Activated CD4-positive, alpha-beta T cell treated with anti-CD3 and anti-CD28 coated beads, Interleukin-2, amount 50 U/mL, for 48 hours (primary cell): ENCODE data around the gene TCF12.

ENCODE experiments used
- DNase-seq, 2 experiments: peaks; one replicate each; pipeline ENCODE4 v3.0.0-alpha.2; 2020

TCF12 gene

DNA sequence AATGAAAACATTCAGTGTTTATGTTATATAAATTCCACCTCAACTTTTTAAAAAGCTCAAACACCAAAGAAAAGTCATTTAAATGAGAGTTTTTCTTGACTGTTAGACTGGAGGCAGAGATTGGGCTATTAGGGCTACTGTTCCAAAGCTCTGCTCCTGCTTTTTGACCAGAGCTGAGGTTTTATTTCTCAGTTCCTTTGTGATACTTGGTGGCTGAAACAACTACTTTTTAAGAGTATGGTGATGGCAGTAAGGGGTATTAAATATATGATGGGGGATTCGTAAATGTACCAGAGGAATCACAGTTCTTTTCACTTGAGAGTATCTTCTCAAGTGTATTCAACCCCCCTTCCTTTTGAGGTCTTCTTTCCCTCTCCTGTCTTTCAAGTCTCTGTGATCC, 271.8 kb downstream of the TCF12 start:
- DNase-seq, result no peak

DNA sequence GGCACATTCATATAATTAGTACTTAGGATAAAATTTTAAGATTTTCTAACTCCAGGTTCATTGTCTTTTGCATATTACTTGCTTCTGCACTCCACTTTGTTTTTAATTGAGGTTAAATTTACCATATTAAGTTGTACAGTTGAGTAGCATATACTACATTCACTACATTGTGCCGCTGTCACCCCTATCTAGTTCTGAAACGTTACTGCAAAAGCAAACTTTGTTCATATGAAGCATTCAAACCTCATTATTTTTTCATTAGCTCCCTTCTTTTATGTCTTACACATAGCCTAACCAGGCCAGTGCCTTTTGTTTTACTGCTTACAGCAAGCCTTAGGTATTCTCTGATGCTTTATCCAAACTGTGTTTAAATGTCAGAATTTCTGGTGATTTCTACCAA, 274.7 kb downstream of the TCF12 start:
- no peak for DNase-seq

DNA sequence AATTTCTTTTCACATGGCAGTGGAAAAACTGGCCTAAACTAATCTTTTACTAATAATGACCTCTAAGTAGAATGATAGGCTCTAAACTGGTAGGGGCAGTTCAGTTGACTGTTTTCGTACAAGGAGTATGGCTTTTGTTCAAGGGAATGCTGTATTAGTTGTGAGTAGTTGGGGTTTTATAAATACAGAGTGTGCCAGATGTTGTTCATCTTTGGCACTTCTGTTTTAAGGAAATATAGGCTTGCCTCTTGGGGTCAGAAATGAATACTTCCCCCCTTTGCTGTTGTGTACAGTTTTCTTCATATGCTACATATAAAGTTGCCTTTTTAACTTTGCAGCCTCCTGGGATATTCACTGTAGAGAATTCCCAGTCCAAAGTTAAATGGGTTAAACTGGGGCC, 276.9 kb downstream of the TCF12 start:
- no peak for DNase-seq

DNA sequence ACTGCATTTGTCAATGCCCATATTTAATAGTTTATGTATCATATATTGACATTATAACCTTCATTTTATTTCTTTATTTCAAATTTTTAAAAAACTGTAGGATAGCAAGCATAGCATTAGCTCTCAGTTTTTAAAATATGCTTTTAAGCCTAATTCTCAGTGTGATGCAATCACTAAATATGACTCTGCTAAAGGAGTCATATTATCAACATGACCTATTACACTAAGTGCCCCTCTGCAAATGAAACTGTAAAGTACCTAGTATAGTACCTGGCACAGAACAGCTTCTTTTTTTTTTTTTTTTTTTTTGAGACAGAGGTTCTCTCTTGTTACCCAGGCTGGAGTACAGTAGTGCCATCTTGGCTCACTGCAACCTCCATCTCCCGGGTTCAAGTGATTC, 278.4 kb downstream of the TCF12 start:
- no peak for DNase-seq

DNA sequence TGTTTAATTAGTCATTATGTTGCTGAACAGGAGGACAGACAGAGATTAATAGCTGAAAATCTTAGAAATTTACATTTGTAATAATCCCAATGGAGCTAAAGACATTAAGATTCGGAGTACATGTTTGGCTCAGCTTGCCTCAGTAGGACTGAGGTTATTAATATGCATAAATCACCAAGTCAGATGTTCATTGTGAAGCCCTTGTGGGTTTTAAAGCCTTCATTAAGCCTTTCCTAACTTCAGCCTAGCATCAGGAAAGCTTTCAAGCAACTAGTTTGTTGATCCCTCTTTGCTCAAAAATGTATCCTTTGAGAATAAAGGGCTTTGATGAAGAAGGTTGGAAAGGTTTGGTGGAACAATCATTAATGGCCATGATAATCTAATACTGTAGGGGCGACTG, 279.7 kb downstream of the TCF12 start:
- DNase-seq, result no peak

DNA sequence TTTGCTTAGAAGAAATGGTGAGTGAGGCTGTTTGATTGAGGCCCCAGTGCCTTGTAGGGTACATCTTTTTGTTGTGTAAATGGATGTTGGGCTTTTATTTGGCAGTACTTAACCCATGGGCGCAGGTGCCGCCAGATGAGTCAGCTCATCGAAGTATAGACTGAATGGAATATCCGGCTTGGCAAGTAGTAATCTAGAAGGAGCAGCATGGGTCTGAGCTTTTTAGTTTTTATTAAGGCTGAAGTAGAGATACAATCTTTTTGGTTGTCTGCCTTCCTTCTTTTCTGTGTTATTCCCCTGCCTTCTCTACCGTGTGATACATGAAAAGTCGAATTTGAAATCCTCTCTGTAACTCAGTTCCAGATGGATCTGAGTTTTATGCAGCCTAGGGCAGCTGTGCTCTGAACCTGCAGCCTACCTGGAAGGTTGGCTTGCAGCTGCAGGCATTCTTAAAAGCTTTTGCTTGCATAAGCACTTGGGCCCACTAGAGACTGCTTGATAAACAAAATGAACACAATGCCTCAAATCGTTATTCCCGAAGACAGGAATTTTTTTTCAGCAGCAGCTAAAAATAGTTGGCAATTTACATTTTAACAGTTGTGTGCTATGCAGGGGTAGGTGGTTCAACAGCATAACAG, 280.3 kb downstream of the TCF12 start:
- DNase-seq, result no peak

DNA sequence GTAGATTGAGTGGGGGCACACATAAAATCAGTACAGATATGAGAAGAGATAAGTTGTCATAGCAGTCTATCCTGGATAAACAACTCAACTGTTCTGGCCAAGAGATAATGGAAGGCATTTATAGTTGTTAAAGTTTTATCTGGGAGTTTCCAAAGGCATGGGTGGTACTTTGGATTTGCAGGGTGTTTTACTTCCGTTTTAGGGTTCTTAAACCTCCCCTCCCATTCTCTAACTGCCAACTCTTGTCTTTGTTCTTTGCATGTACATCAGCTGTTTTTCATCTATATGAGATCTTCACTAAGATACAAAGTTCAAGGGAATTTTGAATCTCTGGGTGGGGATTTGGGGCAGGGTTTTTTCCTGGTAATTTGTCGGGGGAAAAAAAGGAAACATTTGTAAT, 283.1 kb downstream of the TCF12 start:
- DNase-seq, result no peak

DNA sequence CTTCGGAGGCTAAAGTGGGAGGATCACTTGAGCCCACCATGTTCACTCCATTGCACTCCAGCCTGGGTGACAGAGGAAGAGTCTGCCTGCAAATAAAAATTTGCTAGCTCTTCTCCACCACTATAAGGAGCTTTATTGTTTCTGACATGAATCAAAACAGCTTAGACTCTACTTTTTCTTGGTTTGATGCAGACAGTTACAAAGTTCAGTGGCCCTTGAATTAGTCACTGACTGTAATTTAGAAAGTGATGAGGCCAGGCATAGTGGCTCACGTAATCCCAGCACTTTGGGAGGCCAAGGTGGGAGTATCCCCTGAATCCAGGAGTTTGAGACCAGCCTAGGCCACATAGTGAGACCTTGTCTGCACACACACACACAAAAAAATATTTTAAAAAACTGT, 285.5 kb downstream of the TCF12 start:
- DNase-seq, result no peak

DNA sequence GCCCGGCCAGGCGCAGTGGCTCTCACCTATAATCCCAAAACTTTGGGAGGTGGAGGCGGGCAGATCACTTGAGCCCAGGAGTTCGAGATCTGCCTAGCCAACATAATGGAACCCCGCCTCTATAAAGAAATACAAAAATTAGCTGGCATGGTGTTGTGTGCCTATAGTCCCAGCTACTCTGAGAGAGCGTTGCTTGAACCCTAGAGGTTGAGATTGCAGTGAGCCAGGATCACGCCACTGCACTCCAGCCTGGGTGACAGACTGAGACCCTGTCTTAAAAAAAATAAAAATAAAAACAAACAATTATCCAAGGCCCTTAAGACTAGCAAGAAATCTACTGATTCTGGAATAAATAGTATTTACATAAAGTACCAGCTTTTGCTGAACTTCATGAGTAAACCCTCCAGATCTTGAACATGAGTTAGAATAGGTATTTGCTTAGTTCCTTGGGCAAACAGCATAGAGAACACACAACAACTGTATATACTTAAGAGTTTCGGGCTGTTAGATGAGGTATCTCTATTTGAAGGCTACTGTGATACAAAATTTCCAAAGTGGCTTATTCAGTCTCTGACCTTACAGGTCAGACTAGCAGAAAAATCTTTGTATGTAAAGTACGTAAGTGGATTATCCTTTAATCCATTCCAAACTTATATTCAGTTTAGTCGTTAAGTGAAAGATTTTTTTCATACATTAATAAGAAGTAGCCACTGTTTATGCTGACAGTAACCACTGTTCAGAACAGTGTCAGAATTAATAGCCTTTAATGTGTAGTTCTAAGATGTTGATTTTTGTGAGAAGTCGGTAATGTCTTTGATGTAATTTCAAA, 286.8 kb downstream of the TCF12 start:
- no peak for DNase-seq

DNA sequence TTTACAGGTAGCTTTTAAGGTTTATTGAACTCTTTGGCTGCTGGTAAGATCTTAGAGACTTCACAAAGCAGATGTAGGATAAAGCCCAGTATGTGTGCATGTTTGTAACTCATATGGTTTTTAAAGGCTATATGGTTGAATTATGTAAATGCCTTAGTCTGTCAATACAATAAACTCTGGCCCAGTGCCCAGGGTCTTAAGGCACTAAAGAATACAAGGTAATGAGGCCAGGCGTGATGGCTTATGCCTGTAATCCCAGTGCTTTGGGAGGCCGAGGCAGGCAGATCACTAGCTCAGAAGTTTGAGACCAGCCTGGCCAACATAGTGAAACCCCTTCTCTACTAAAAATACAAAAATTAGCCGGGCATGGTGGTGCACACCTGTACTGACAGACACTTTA, 287.6 kb downstream of the TCF12 start:
- DNase-seq, result no peak

DNA sequence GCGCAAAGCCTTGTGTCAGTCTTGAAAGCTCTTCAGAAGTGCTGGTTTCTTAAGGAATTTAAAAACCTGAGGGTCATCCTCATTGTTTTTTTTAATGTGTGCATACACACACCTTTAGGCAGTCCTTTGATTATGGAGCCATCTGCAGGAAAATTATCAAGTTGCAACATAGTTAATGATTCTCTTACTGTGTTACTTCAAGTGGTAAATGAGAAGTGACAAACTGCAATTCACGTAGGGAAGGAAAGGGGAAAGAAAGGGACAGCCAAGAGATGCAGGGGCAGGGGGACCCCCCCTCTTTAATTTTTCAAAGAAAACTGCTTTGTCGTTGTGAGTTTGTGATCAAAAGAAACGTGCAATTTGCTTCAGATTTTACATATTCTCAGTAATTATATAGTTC, 295.4 kb downstream of the TCF12 start:
- DNase-seq, result no peak

DNA sequence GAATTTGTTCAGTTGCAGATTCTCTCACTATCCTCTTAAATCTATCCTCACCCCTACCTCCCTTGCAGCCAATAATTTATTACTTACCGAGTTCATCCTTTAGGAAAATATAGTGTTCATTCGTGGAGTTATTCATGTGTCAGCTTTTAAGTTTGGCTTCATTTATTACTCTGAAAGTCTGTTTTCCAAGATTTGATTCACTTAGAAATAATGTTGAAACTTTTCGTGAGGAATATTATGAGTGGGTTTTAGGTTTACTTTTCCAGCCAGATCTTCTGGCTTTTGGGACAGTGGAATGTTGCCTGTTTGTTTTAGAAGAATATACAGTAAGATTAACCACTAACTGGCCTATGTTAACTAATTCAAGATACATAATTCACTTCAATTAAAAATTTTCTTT, 296.9 kb downstream of the TCF12 start:
- DNase-seq, result no peak

DNA sequence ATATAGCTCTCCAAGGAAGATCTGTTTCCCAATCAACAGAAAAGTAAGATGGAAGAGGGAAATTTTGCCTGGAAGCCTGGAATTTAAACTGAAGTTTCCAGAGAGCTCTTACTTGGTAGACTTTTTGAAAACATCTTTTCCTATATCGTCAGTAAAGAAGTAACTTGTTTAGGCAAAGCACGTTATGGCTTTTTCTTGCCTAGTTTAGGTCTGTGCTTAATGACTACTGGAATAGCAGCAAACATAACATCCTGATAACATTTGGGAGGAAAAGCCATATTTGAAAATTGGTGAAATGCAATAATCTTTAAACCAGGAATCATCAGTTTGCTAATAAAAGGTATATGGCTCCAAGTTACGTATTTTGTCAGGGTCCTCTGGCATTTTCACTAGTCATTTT, 297.4 kb downstream of the TCF12 start:
- no peak for DNase-seq

DNA sequence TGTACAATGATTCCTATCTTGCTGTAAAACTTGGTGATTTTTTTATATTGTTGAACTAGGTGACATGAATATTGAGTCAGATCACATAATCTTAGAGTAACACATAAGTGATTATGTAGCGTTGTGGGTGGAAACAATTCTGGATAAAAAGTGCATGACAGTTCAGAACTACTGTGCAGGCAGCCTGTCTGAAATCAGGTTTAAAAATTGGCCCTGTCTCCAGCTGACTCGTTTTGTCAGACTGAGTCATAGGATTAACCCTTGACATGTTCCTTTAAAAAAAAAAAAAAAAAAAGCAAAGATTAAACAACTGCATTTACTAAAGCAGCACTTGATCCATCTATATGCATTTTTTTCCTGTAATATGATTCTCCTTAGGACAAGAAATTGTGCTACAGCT, 297.8 kb downstream of the TCF12 start:
- DNase-seq, result no peak

DNA sequence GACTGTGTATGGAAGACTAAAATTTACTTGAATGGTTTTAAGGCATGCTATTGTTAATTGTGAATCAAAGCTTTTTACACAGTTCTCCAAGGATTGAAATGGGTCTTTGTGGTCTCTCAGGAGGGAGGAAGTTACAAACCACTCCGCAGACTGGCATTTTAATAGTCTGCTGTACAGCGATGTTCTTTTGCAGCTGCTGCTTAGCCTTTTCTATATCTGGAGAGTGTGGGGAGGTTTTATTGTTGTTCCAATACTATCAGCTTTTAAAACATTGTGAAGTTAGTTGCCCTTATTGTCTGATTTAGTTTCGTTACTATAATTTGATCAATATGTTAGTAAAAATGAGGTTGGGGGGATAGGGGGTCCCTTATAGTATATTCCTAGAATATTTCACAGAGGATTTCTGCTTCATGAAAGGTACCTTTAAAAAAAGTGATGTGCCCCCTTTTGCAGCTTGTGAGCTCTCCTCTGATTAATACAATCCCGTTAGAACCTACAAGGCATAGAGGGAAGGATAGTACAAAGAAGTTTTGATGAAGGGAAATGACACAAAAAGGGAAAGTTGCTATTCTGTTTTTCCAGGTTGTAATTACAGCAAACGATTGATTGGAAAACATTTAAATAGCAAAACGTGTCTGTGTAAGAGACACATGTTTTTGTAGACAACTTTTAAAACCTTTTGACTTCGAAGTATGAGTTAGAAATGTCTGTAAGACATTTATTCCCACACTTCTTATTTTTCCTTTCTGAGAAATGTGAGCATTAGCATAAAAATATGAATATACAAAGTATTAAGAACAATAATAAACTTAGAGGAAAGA, 299.5 kb downstream of the TCF12 start:
- DNase-seq, result no peak

DNA sequence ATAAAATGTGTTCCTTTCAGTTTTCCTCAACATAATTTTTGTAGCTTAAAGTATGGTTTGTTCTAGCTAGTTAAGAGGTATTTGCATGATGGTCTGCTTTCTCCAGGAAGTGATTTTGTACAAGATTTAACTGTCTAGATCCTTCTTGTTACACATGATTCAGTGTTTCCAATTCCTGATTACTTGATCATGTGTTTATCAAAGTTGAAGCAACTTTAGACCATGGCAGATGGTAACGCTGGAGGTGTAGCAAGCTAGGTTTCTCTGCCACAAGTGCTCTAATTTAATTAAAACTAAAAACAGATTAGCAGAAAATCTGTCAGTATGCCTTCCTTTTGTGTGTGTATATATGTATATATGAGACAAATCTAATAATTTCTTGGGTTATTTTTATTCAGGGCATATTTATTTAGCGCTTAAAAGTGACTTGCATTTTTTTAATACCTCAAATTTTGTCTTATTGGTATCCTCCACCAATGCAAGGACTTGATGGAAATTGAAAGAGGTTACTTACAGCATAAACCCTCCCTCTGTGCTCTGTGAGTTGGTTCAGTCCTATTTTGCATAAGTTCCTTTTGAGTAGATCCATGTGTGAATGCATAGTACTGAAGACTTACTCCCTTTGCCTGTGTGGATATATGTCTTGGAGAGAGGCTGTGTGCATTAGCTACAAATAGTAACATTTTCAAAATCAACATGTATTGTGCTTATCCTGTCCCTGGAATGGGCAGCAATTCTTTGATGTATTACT, 300.6 kb downstream of the TCF12 start:
- no peak for DNase-seq

DNA sequence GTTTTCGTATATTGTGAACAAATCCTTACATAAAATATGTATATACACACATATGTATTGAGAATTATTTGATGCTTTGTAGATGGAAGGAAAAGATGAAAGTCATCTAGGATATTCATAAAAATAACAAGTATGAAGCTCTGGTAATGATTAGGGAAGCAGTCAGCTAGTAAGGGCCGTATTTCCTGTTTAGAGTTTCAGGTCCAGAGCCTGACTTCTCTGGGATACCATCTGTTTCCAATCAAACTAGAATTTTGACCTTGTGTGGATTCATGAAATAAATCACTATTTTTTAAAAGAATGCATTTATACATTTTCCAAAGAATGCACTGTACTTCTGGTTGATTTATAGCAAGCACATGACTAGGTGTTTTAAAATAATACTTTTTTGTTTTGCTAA, 301.8 kb downstream of the TCF12 start:
- DNase-seq, result no peak

DNA sequence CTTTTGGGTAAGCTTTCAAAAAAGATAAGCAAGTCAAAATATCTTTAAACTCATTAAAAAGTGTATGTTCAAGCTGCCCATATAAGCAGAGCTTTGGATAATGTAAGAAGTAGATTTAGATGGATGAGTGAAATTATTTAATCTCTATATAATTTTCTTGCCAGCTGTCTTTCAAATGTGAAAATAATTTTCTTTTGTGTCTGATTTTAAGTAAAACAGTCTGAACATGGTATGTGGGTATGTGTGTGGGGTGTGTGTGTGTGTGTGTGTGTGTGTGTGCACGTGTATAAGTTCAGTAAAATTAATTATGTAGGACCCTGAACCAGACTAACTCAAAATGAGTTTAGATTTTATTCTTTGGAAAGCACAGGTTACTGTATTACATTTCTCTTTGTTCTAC, 302.7 kb downstream of the TCF12 start:
- no peak for DNase-seq

DNA sequence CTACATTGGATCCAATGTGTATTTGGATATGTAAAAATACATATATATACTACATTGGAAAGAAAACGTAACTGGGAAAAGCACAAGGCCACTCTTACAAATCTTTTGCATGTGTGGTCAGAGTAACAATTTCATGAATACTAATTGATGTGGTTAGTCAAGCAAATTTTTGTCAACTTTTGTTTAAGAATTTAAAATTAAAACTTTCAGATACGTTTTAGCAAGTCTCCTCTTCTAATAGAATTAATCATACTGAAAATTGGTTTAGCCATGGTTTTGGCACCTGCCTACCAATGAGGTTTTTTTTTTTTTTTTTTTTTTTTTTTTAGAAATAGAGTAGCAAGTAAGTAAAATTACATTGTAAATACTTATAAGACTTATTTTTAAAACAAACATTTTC, 304.9 kb downstream of the TCF12 start:
- DNase-seq, result no peak

DNA sequence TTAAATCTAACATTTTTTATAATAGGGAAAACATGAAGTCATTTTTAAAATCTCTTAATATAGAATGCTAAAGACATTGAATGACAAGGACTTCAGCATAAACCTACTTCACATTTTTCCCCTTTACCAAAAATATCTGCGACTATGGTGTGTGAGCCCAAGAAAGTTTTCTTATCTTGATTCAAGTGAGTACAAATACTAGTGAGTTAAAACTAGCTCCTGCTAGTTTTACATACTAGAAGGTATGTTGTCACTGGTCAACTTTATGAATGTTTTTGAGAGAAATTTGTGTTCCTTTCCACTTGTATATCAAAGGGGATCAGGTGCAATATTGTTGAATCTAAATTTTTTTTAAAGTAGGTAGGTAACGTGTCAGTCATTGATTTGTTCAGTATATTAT, 305.4 kb downstream of the TCF12 start:
- DNase-seq, result no peak

DNA sequence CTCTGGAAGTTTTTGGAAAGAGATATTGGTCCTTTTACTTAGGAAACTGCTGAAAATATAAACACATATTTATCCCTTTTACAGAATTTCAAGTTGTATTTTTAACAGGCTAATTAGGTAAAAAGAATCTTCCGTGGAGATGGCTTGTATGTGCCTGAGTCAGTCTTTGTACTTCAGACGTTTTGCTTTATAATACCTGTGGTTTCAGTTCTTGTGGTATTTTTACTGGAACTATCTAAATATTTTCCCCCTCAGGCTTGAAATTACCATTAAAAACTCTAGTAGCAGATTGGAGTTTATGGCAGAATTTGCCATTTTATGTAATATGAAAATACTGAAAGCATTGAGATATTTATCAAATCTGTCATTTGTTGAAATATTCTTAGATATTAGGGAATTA, 306.2 kb downstream of the TCF12 start:
- no peak for DNase-seq

DNA sequence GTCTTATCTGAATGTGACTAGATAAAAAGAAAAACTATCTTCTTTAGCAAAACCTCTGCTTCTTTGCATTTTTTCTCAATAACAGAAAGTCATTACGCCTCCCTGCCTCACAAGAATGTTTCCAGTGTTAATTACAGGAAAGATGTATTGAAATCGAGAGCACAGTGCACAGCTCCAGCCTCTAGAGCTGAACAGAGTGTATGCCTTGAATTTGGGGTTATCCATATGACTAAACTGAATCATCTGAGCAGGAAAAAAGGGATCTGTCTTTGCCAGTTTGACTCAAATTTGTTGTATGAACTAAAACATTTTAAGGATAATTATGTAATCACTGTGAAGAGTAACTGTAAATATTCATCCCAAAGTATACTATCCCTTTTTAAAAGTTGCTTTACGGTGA, 308.7 kb downstream of the TCF12 start:
- DNase-seq, result no peak

DNA sequence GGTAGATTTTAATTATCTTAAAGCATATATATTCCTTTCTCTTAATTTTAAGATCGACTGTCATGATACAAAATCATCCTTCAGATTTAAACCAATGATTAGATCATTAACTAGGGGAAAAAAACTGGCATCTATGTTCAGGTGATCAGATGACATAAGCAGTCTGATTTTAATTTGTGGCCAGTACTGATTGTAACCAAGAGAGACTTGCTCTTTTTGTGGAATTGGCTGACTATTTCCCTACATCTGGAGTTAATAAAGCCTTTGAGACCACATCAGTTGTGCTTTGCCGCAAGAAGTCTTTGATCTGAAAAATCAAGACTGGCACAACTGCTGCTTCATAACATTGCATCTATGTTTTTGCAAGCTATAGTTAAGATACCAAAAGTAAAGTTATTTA, 309.5 kb downstream of the TCF12 start:
- DNase-seq, result no peak
